WTC11 (cell line): ENCODE measurements around the gene SLC7A10. TPM values are rescaled to one million over a fixed set of nuclear protein-coding genes. Genes with fewer than 3 reads are reported as not detected.

Experiments used
- ATAC-seq: fragments of 200-7000 bp; cut with Tn5 transposase; 2 replicates; pipeline ENCODE4 v1.10.0; 2021; ENCODE audit warnings: mild to moderate bottlenecking, moderate library complexity
- CTCF ChIA-PET: fragments of 300-600 bp; sonication (Branson Sonifier 250); formaldehyde crosslinking; loops from one replicate; lab custom pipeline; 2021; ENCODE audit warnings: antibody characterized with exemption; lab: Charles Lee
- POLR2A ChIA-PET: fragments of 350-600 bp; sonication (Branson Sonifier 250); formaldehyde crosslinking; loops from one replicate; lab custom pipeline; 2021; ENCODE audit warnings: antibody characterized with exemption; lab: Charles Lee
- DNase-seq: peaks from one replicate; pipeline ENCODE4 v3.0.0; 2021; ENCODE audit warnings: low spot score
- H3K27ac Mint-ChIP-seq: 2 replicates; pipeline ENCODE4 v1.8.0; 2021; ENCODE audit warnings: mixed read lengths
- H3K27me3 Mint-ChIP-seq: 2 replicates; pipeline ENCODE4 v1.8.0; 2021; ENCODE audit warnings: low read depth, mild to moderate bottlenecking, moderate library complexity, mixed read lengths
- H3K36me3 Mint-ChIP-seq: 2 replicates; pipeline ENCODE4 v1.8.0; 2021; ENCODE audit warnings: mixed read lengths
- H3K4me1 Mint-ChIP-seq: 2 replicates; pipeline ENCODE4 v1.8.0; 2022; ENCODE audit warnings: mixed read lengths
- H3K4me3 Mint-ChIP-seq: 2 replicates; pipeline ENCODE4 v1.8.0; 2021; ENCODE audit warnings: mild to moderate bottlenecking, moderate library complexity, mixed read lengths
- H3K9me3 Mint-ChIP-seq: 2 replicates; pipeline ENCODE4 v1.8.0; 2021; ENCODE audit warnings: mixed read lengths
- AFF4 ChIP-seq: sonication (generic); formaldehyde crosslinking; IDR thresholded peaks from 2 replicates; pipeline ENCODE4 v1.8.1; 2023; ENCODE audit warnings: mild to moderate bottlenecking, missing genetic modification reagents, borderline replicate concordance
- ATF3 ChIP-seq: sonication (generic); formaldehyde crosslinking; conservative IDR thresholded peaks from 2 replicates; pipeline ENCODE4 v1.8.1; 2022; ENCODE audit warnings: mild to moderate bottlenecking, missing genetic modification reagents
- ATF6 ChIP-seq: sonication (generic); formaldehyde crosslinking; IDR thresholded peaks from 2 replicates; pipeline ENCODE4 v1.8.1; 2023; ENCODE audit warnings: mild to moderate bottlenecking, missing genetic modification reagents
- ELF4 ChIP-seq: sonication (generic); formaldehyde crosslinking; IDR thresholded peaks from 2 replicates; pipeline ENCODE4 v1.8.1; 2022; ENCODE audit warnings: low read depth, mild to moderate bottlenecking, moderate library complexity, missing genetic modification reagents
- HMGA2 ChIP-seq: fragments of 250-450 bp; sonication (Bioruptor Pico); IDR thresholded peaks from 2 replicates; pipeline ENCODE4 v1.4.0; 2021; ENCODE audit warnings: mild to moderate bottlenecking, moderate library complexity
- MXD4 ChIP-seq: fragments of 250-450 bp; sonication (Bioruptor Pico); IDR thresholded peaks from 2 replicates; pipeline ENCODE4 v1.8.0; 2021; ENCODE audit warnings: mild to moderate bottlenecking, moderate library complexity, borderline replicate concordance
- NR1H2 ChIP-seq: sonication (generic); formaldehyde crosslinking; IDR thresholded peaks from 2 replicates; pipeline ENCODE4 v1.9.0; 2021; ENCODE audit warnings: mild to moderate bottlenecking, moderate library complexity, missing genetic modification reagents
- NR2C2 ChIP-seq: sonication (generic); formaldehyde crosslinking; IDR thresholded peaks from 2 replicates; pipeline ENCODE4 v1.8.0; 2022; ENCODE audit warnings: mild to moderate bottlenecking, missing genetic modification reagents
- OVOL2 ChIP-seq: fragments of 250-450 bp; sonication (Bioruptor Pico); IDR thresholded peaks from 2 replicates; pipeline ENCODE4 v1.9.0; 2021; ENCODE audit warnings: mild to moderate bottlenecking, borderline replicate concordance
- PRDM15 ChIP-seq: sonication (generic); formaldehyde crosslinking; IDR thresholded peaks from 2 replicates; pipeline ENCODE4 v1.8.0; 2022; ENCODE audit warnings: missing genetic modification reagents
- STAT6 ChIP-seq: sonication (generic); formaldehyde crosslinking; conservative IDR thresholded peaks from 2 replicates; pipeline ENCODE4 v1.8.1; 2023; ENCODE audit warnings: mild to moderate bottlenecking, low read depth, missing genetic modification reagents, moderate library complexity
- USF2 ChIP-seq: sonication (generic); formaldehyde crosslinking; IDR thresholded peaks from 2 replicates; pipeline ENCODE4 v1.8.1; 2023; ENCODE audit warnings: mild to moderate bottlenecking, missing genetic modification reagents, moderate library complexity
- ZNF219 ChIP-seq: sonication (generic); formaldehyde crosslinking; IDR thresholded peaks from 2 replicates; pipeline ENCODE4 v1.8.0; 2023; ENCODE audit warnings: missing genetic modification reagents, mild to moderate bottlenecking, borderline replicate concordance
- ZNF281 ChIP-seq: sonication (generic); formaldehyde crosslinking; IDR thresholded peaks from 2 replicates; pipeline ENCODE4 v1.8.0; 2023; ENCODE audit warnings: mild to moderate bottlenecking, missing genetic modification reagents
- ZNF671 ChIP-seq: fragments of 250-450 bp; sonication (Bioruptor Pico); IDR thresholded peaks from 2 replicates; pipeline ENCODE4 v1.8.0; 2021; ENCODE audit warnings: mild to moderate bottlenecking
- total RNA-seq: library from RNA; stranded (reverse); gene quantifications from 3 replicates; pipeline ENCODE4 v1.2.3, GENCODE V29; 2021

Gene SLC7A10
- total RNA-seq, 1 experiment from 2014 or later: 4.2 TPM

GRCh38 chr19:33234092-33234491 lies 8.4 kb upstream of the SLC7A10 start (continued):
- TF ChIP-seq PRDM15 (CRISPR knock-in tag) (no peak), NR1H2 (CRISPR knock-in tag) (no peak)
- TF ChIP-seq, all 79 proteins: peak for 0

- CTCF ChIA-PET: no interaction called here
Measured at GRCh38 chr19:33233056-33233873, 7.6 kb upstream of the SLC7A10 start.

GRCh38 chr19:33232656-33233055 lies 7.0 kb upstream of the SLC7A10 start:
- H3K27ac Mint-ChIP-seq: no peak overlapping the region
- H3K4me3 Mint-ChIP-seq: no peak overlapping the region
- ChIA-PET POLR2A (no interaction called here), CTCF (no interaction called here)
- ATAC-seq (no peak), DNase-seq (no peak)
- peaks cover 22% of the 10 kb centered on the region for H3K27me3 Mint-ChIP-seq
- peaks cover 13% of the 10 kb centered on the region for H3K9me3 Mint-ChIP-seq
- H3K4me1 Mint-ChIP-seq: peaks cover 2% of the 10 kb centered on the region; the same call in 1 of the 2 replicates
- H3K36me3 Mint-ChIP-seq: peaks cover 10% of the 10 kb centered on the region
- TF ChIP-seq ELF4 (CRISPR knock-in tag): no peak
- no peak for TF ChIP-seq STAT6 (CRISPR knock-in tag)
- TF ChIP-seq OVOL2 (CRISPR knock-in tag): no peak
- TF ChIP-seq ATF6 (CRISPR knock-in tag): no peak
- no peak for TF ChIP-seq AFF4 (CRISPR knock-in tag)
- no peak for TF ChIP-seq HMGA2 (CRISPR knock-in tag)
- TF ChIP-seq USF2: no peak
- no peak for TF ChIP-seq ZNF671 (CRISPR knock-in tag)
- no peak for TF ChIP-seq ZNF219
- no peak for TF ChIP-seq ZNF281 (CRISPR knock-in tag)
- no peak for TF ChIP-seq MXD4 (CRISPR knock-in tag)

More at GRCh38 chr19:33233056-33233873, 7.6 kb upstream of the SLC7A10 start:
- DNase-seq (no peak), ATAC-seq (no peak)
- H3K27me3 Mint-ChIP-seq: peaks cover 17% of the 10 kb centered on the region
- TF ChIP-seq NR2C2: no peak
- TF ChIP-seq ATF3: 0 out of 2 replicates have a peak, but pooled peaks have one; percentile 31
- H3K27ac Mint-ChIP-seq: no peak overlapping the region
- H3K4me3 Mint-ChIP-seq: no peak overlapping the region
- POLR2A ChIA-PET: no interaction called here
- peaks cover 6% of the 10 kb centered on the region for H3K36me3 Mint-ChIP-seq
- H3K9me3 Mint-ChIP-seq: peaks cover 7% of the 10 kb centered on the region
- peaks cover 2% of the 10 kb centered on the region; the same call in 1 of the 2 replicates for H3K4me1 Mint-ChIP-seq
